ENCODE data around the gene LARP7.
A peak's percentile ranks its signal among the peaks of the same experiment; 100 is the strongest.
"Not testable (repeated sequence)": the region's sequence is repeated elsewhere in the genome, so short reads cannot be mapped to it uniquely, and the experiment has no call there.

LARP7 gene

DNA sequence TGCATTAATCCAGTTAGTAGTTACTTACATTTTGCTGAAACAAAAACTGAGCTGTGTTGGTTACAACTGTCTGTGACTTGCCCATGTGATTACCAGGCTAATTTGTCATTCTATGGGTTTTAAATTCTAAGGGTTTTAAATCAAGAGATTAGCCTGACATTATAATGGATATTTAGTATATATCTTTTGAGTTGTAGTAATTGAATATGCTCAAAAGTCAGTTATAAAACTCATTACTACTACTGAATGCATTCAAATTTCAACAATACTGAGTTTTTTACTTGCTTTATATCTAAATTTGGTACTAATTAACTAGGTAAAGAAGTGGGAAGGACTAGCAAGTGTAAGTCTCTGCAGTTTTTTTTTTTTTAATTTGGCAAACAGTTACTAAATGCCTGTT, 14.7 kb downstream of the LARP7 start:
- DNase-seq = no peak

DNA sequence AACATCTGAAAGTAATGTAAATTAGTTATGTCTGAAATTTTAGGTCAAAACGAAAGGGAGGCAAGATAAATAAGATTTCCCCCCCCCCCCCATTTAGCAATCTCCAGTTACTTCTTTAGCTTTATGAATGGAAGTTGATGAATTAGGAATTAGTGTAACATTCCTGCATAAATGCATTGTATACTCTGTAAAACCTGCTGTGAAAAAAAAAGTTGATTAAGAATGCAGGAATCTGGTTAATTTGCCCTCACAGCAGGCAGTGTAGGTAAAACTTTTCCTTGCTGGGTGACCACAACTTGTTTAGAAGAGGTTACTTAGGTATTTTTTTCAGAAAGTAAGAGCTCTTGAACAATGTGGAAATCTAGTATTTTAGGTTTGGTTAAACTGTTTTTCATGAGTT, 15.3 kb downstream of the LARP7 start:
- no peak for DNase-seq

DNA sequence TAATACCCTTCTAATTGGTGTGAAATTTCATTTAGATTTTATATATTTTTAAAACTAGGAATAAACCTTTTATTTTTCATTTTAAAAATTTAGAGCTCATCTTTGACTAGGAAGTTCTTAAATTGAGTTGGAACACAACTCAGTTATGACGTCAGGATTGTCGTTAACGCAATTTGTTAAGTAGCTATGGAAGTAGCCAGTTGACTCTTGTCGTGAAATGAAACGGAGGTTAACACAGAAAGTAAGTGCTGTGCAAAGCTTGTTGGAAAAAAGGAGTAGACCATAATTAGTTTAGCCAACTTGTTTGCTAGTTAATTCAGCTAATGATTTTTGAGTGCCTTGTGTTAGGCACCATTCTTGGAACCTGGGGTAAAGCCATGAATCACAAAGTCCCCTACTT, 18.3 kb downstream of the LARP7 start:
- no peak for DNase-seq

DNA sequence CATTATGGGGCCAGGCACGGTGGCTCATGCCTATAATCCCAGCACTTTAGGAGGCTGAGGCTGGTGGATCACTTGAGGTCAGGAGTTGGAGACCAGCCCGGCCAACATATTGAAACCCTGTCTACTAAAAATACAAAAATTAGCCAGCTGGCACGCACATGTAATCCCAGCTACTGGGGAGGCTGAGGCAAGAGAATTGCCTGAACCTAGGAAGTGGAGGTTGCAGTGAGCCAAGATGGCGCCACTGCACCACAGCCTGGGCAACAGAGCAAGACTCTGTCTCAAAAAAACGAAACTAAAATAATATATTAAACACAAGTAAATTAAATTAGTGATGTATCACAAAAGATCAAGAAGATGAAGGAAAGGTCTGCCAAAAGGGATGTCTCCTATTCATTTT, 19.2 kb downstream of the LARP7 start:
- not testable (repeated sequence) for DNase-seq

DNA sequence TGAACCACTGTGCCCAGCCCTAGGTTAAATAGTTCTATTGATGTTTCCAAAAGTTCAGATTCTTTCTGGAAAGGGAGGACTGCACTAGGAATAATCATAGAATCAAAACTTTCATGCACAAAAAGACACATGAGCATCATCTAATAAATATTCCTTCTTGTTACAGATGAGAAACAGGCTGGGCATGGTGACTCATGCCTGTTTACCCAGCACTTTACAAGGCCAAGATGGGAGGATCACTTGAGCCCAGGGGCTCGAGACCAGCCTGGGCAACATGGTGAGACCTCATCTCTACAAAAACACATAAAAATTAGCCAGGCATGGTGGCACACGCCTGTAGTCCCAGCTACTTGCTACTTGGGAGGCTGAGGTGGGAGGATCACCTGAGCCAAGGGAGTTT, 27.7 kb downstream of the LARP7 start:
- DNase-seq = no peak

DNA sequence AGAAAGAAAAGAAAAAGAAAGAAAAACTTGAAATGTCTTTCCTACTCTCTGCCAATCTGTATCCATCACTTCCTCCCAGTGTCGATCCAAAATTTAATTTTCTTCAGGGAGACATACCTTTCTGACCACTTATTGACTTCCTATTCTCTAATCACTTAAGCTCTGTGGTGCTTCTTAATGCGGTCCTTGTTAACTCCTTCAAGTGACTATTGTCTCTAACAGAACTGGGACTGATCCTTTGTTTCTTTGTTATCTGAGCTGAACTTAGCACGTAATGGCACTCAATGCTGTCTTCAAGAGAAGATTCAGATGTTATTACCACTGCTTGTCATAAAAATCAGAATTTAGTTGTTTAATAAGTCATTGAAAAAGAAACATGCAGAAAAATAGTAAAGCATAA, 31.2 kb downstream of the LARP7 start:
- DNase-seq = no peak

DNA sequence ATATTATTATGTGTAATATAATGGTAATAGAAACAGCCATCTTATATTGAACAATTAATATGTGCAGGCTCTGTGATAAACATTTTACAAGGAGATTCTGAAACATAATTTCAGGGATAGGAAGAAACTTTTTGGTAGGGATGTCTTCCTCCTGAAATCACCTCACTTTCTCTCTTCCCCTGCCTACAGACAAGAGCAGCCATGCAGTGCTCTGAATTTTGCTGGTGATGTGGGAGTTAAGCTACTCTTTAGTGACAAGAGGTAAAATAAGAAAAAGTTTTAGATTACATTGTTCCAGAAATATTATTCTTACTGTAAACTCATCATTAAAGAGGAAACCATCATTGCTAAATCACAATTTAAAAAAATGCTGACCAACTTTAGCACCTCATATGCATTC, 36.1 kb downstream of the LARP7 start:
- DNase-seq = no peak

DNA sequence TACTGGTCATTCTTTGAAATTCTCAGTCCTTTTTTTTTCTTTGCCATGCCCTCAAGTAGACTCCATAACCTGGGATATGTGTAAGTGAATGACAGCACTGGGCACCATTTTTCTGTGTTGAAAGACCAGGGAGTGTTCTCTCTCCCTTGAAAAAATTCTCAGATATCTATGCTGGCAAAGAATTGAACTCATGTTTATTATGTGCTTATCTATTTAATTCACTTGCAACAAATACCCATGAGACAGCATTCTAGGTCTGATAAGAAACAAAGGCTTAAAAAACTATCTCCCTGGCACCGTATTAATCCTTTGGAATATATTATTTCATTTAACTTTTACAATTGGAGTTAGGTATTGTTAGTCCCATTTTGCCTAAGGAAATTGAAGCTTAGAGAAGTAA, 36.7 kb downstream of the LARP7 start:
- DNase-seq = no peak

DNA sequence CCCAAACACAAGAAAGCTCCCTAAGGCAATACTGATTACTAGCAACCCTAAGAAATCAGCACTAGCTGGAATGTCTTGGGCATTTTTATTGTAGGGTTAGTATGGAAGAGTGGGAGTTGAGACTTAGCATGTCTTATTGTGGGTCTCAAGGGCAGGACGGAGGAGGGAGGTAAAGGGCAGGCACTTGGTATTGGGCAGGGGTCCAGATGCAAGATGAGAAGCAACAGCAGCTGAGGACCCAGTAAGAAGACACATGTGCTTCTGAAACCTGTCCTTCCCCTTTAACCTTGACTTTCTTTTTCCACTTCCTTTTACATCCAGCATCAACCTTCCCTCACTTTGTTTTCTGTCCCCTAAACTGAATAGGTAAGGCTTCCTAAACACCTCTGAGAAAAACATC, 37.4 kb downstream of the LARP7 start:
- DNase-seq = no peak

DNA sequence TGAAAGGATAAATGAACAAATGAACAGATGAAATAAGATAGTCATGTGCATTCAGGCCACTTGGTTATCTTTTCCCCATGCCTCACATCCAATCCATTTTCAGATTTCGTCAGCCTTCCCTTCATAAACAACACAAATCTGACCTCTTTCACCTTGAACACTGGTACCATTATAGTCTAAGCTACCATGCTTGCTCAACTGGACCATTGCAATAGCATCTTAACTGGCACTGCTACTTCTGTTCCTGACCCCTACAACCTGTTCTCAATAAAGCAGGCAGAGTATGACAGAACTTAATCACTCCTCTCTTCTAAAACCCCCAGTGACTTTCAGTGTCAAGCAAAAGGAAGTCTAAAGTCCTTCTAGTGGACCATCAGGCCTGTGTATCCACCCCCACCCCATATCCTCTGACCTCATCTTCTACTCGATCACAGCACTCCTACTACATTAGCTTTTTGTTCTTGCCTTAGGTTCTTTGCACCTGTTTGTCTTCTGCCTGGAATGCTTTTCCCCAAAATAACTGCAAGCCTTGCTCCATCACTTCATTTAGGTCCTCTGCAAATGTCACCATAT, 40.7 kb downstream of the LARP7 start:
- DNase-seq = no peak

DNA sequence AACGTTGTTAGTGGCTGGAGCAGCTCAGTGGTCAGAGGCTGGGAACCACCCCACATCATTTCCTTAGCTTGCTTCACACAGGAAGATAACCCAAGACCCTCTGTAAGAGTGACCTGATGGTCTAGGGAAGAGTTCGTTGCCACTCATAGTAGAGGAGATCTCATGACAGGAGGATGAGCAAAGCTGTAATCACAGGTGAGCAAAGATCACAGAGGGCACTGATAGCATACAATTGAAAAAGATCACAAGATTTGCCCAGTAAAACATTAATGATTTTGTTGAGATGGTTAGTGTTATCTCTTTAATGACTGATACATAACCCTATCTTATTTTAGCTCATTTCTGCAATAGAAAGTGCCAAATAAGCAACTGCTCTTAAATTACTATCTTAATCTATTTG, 44.1 kb downstream of the LARP7 start:
- DNase-seq = no peak

DNA sequence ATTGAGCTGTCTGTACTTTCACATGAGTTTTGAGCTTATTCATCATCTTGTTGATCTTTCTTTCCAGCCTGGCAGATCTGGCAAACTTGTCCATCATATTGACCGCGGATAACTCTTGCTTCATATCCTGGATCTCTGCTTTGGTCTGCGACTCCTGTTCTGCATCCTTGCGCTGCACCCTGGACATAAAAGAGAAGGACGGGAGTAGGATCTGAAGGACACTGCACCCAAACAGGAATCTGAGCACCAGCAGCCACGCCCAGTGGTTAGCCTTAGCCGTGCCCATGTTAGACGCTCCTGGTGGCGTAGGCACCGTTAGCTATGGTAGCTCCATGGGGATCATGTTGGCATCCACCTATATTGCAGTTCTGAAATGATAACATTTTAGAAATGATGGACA, 56.6 kb downstream of the LARP7 start:
- no peak for DNase-seq

DNA sequence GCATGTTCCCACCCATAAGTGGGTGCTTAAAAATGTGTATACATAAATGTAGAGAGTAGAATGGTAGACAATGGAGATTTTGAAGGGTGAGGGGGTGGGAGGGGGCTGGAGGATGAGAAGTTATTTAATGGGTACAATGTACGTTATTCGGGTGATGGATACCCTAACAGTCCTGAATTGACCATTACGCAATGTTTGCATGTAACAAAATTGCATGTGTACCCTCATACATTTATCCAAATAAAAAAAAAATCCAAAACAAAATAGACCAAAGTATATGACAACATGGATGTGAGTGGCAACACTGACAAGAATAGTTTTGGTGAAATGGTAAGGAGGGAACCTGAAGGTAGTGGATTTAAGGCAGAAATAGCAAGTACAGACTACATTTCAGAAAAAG, 63.7 kb downstream of the LARP7 start:
- no peak for DNase-seq

DNA sequence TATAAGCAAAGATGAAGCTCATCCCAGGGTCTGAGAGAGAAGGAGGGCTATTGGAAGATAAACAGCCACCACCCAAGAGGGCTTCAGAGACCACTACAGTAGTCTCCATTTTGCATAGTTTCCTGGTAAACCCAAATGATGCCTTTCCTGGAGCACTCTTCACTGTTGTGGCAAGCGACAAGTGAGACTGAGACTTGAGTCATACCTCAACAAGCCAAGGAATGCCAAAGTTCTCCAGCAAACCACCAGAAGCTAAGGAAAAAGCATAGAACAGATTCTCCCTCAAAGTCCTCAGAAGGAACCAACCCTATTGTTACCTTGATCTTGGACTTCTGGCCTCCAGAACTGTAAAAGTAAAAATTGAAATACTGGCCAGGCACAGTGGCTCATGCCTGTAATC, 65.9 kb downstream of the LARP7 start:
- DNase-seq = no peak

DNA sequence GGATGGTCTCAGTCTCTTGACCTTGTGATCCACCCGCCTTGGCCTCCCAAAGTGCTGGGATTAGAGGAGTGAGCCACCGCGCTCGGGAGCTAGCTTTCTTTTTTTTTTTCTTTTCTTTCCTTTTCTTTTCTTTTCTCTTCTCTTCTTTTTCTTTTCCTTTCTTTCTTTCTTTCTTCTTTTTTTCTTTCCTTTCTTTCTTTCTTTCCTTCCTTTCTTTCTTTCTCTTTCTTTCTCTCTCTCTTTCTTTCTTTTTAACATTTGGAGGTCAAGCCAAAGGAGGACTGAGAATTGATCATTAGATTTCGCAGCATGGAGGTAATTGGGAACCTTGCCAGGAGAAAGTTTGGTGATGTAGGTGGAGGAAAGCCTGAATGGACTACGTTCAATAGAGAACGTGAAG, 67.4 kb downstream of the LARP7 start:
- DNase-seq = no peak

DNA sequence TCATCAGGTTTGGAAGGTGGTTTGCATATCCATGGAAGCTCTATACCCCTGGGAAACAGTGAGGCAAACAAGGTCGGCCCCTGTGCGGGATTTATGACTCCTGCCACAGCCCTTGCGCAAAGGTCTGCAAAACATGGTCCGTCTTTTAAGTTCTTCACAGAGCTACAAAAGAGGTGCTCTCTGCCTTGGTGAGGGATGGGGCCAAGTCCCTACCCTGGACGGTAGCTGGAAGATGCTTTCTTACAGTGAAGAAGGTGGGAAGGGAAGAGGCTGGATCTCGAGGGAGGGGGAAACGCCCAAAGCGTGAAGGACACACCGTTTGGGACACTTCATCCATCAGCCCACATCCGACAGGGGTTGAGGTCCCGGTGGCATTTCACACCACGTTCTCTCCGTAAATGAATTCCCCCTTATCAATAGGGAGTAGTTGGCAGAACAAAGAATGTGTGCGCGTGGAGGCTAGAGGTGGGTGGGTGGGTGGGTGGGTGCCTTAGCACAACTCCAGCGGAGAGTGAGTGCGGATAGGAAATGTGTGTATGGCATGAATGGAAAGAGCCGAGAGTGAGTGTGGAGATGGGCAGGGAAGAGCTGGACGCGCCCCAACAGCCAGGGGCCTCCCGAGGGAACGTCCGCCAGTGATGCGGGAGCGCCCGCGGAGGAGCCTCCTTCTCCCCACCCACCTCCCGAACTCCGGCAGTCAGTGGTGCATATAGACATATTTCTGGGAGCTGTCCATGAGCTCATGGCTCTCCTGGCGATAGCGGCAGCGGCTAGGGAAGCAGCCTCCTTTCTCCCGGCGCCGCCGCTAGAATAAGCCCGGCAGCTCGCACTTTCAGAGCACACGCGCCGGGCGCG, 68.3 kb downstream of the LARP7 start:
- peak in 1 of 6 experiments; percentile 3 for DNase-seq

DNA sequence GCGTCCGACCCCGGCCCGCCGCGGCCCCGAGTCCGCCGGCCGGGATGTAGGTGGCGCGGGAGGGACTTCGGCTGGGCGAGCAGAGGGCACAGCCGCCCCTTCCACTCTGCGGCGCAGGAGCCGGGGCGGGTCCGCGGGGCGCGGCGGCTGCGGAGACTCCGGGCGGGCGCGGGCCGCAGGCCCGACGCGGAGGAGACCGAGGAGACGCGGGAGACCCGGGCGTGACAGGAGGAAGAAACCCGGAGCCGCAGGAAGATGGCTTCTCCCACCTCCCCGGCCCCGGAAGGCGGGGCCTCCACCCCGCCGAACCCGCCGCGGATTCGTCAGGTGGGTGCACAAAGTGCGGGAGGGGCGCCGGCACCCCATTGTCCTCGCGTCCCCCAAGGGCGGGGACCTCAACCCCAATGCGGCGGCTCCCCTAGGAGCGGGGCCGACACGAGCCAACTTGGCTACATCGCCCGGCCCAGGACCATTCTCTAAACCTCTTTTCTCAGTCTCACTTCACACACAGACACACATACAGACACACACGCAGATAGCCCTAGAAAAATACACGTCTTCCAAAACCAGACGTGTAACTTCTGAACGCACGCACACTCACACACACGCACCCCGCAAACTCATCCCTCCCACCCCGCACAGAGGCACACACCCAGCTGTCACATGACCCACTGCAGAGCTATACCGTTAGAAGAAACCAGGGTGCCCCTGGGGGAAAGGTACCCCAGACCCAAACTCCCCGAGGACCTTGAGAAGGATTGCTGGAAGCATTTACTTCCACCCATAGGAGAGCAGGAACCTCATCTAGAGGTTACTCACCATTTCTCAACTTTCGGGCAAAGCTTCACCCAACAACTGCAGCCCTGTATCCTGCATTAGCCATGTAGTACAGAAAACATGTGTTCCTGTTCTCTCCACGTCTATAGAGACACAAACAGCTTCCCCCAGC, 69.2 kb downstream of the LARP7 start:
- DNase-seq = peak in 3 of 6 experiments; percentile 1 to 21 (median 17)

DNA sequence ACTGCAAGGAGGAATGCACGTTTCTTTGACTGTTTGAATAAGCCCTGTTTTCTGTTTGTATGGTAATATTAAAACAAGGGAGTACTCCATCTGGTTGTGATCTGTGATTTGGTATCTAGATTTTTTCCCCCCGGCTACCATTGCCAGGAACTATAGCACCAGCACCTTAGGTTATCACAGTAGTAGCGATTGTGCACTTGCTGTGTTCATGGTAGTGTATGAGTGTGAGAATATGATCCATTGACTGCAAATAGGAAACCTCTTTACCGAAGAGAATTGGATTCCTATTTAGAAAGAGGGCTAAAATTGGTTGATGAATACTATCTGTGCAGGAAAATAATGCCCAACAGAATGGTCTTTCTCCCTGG, 69.9 kb downstream of the LARP7 start:
- no peak for DNase-seq

Measured in stimulated activated naive CD4-positive, alpha-beta T cell (primary cell).